Thyroid gland (tissue), 4 donors: ENCODE measurements around the gene SNAP91. TPM values are rescaled to one million over a fixed set of nuclear protein-coding genes. Genes with fewer than 3 reads are reported as not detected.

ENCODE experiments used
- DNase-seq, 2 donors: peaks; one replicate each; pipeline ENCODE4 v3.0.0-alpha.2; 2019
- H3K27ac ChIP-seq, 3 donors: fragments of 200-600 bp; sonication (generic); 1 replicate in 2 of 3; 2 replicates in 1 of 3; pipeline ENCODE4 v1.5.1; 2016 to 2019; ENCODE audit warnings: mild to moderate bottlenecking in 1 of 3, moderate library complexity in 1 of 3
- H3K27me3 ChIP-seq: fragments of 200-600 bp; sonication (generic); one replicate; pipeline ENCODE4 v1.5.1; 2019
- H3K36me3 ChIP-seq, 2 donors: fragments of 200-600 bp; sonication (generic); one replicate each; pipeline ENCODE4 v1.5.1; 2016 to 2019
- H3K4me1 ChIP-seq, 2 donors: fragments of 200-600 bp; sonication (generic); one replicate each; pipeline ENCODE4 v1.5.1; 2017 to 2019
- H3K4me3 ChIP-seq, 3 donors: fragments of 200-600 bp; sonication (generic); replicated peaks in 1 of 3; 1 replicate in 2 of 3; 2 replicates in 1 of 3; pipeline ENCODE4 v1.5.1; 2016; ENCODE audit warnings: mild to moderate bottlenecking in 1 of 3
- H3K9me3 ChIP-seq: fragments of 200-600 bp; sonication (generic); one replicate; pipeline ENCODE4 v1.5.1; 2017
- POLR2A ChIP-seq, 2 donors: fragments of 450-650 bp; IDR thresholded peaks; one replicate each; pipeline ENCODE4 v1.6.1; 2017; ENCODE audit warnings: antibody characterized with exemption in 2 of 2, mild to moderate bottlenecking in 2 of 2, moderate library complexity in 1 of 2
- WGBS, 2 donors: methylation state at CpG; one replicate each; pipeline ENCODE4 v1.1.5; 2017; 5-methylcytosine and 5-hydroxymethylcytosine counted together
- intact Hi-C: fragments of 100-400 bp; cut with DNase I; formaldehyde crosslinking; loops from one replicate; pipeline ENCODE4 v1.15.1; 2023
- total RNA-seq, 4 donors: library from RNA; depleted of rRNA; stranded (reverse); fragments of >200 nt; gene quantifications; one replicate each; pipeline ENCODE4 v1.2.3, GENCODE V29; 2016
- TF ChIP-seq, protein P1 (sequence below), 6 experiments: fragments of 200-600 bp in 3 of 6; fragments of 450-650 bp in 3 of 6; sonication (generic) in 3 of 6; IDR thresholded peaks; one replicate each; pipeline ENCODE4 v1.5.1; 2016 to 2019; ENCODE audit warnings: antibody characterized with exemption in 6 of 6, mild to moderate bottlenecking in 2 of 6, inconsistent platforms in 1 of 6, moderate library complexity in 1 of 6

The SNAP91 gene
- total RNA-seq, 4 donors from 2014 or later, result 0.50 to 3.4 (median 1.8) TPM

DNA sequence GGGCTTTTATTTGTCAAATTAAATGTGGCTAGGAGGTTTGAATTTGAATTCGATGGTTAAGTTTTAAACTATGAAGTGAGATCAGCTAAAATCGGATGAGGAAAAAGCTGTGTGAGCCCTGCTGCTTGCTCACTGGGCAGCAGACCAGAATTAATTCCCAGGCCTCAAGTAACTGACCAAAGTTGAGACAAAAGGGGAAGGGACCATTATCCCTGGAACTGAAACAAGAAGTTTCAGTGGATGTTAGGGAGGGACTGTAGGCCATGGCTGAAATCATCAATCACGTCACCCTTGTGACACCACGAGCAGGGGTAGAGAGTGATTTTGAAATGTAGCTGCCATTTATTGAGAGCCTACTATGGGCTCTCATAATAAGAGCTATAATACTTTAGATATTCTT, 203.5 kb downstream of the SNAP91 start:
- Histone ChIP-seq H3K27ac (no peak overlapping the region), H3K36me3 (no peaks in the 10 kb centered on the region), H3K4me1 (no peaks in the 10 kb centered on the region), H3K4me3 (no peak overlapping the region), H3K27me3 (no peaks in the 10 kb centered on the region), H3K9me3 (no peaks in the 10 kb centered on the region)
- TF ChIP-seq POLR2A (IDR thresholded peaks at IDR 0.05), result no peak
- TF ChIP-seq, protein P1, sequence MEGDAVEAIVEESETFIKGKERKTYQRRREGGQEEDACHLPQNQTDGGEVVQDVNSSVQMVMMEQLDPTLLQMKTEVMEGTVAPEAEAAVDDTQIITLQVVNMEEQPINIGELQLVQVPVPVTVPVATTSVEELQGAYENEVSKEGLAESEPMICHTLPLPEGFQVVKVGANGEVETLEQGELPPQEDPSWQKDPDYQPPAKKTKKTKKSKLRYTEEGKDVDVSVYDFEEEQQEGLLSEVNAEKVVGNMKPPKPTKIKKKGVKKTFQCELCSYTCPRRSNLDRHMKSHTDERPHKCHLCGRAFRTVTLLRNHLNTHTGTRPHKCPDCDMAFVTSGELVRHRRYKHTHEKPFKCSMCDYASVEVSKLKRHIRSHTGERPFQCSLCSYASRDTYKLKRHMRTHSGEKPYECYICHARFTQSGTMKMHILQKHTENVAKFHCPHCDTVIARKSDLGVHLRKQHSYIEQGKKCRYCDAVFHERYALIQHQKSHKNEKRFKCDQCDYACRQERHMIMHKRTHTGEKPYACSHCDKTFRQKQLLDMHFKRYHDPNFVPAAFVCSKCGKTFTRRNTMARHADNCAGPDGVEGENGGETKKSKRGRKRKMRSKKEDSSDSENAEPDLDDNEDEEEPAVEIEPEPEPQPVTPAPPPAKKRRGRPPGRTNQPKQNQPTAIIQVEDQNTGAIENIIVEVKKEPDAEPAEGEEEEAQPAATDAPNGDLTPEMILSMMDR (IDR thresholded peaks at IDR 0.05), result no peak
- 67 to 78% methylated on average over 4 of the region's 4 CpGs for WGBS, 2 donors
- DNase-seq, result no peak
- intact Hi-C loops, result no loop called here

Other genes with a start within 250 kb of the SNAP91 start
- not detected for gene PRSS35, start 196.6 kb downstream of the SNAP91 start, total RNA-seq
- not detected for gene RIPPLY2, start 144.3 kb upstream of the SNAP91 start, total RNA-seq
- gene CYB5R4, start 150.6 kb upstream of the SNAP91 start, total RNA-seq, result 10 to 100 TPM in 2 of 4 donors, 1 to 10 TPM in 2; 6.4 to 12.5 (median 9.0) TPM